NB4 (cell line): ENCODE results near the gene NADK2.

Experiments
- CTCF ChIP-seq: IDR thresholded peaks from one replicate; pipeline ENCODE4 v1.5.1; 2012; ENCODE audit warnings: low read depth, low read length
- POLR2A ChIP-seq: IDR thresholded peaks from 2 replicates; pipeline ENCODE4 v1.6.1; 2011; ENCODE audit warnings: mild to moderate bottlenecking; ENCODE audit not compliant: insufficient read length; ENCODE audit errors: extremely low read depth

GRCh38 chr5:36160617-36161016 is 81.1 kb downstream of the NADK2 start:
- TF ChIP-seq CTCF (no peak), POLR2A (no peak)
